A549 treated with GW870086 at 1 μM for 4 hours (cell line): ENCODE results near the gene SERPINB2. TPM values are rescaled to one million over a fixed set of nuclear protein-coding genes. Genes with fewer than 3 reads are reported as not detected.

Experiments
- total RNA-seq: library from RNA; stranded (reverse); fragments of 200-300 nt; extraction: Qiagen RNA extraction; gene quantifications from 5 replicates; pipeline ENCODE4 v1.2.3, GENCODE V29; 2022; ENCODE audit warnings: low read depth

Gene SERPINB2
- 0.07 TPM in 1 of 5 replicates, not detected in the others for total RNA-seq

GRCh38 chr18:63887424-63887823, at the start of gene SERPINB2:
SERPINB2 (plus strand) TSS chr18:63887705; CDS start chr18:63891445, 3,740 bp downstream.

GRCh38 chr18:63907664-63908063, 20.2 kb downstream of the SERPINB2 start, which contains the start of gene SERPINB10:
SERPINB10 (plus strand) TSS chr18:63907958; CDS start chr18:63915511, 7,553 bp downstream.

GRCh38 chr18:63949068-63949737, 61.7 kb downstream of the SERPINB2 start, which contains the start of gene HMSD:
HMSD (plus strand) TSS chr18:63949301; CDS start chr18:63953456, 4,155 bp downstream.

Other genes starting within 250 kb of the SERPINB2 start
- 0.07 to 0.26 TPM (median 0.15 TPM) in 5 replicates for gene SERPINB4, start 243.4 kb upstream of the SERPINB2 start, total RNA-seq
- gene SERPINB3, start 225.8 kb upstream of the SERPINB2 start, total RNA-seq, result 0.07 to 0.13 TPM (median 0.10 TPM) in 3 of 5 replicates, not detected in the others
- gene SERPINB11, start 184.7 kb upstream of the SERPINB2 start, total RNA-seq, result 0.13 to 0.17 TPM (median 0.15 TPM) in 3 of 5 replicates, not detected in the others
- gene SERPINB7, start 112.3 kb upstream of the SERPINB2 start, total RNA-seq, result 1.4 to 2.8 TPM (median 2.0 TPM) in 5 replicates
- gene SERPINB10, start 20.3 kb downstream of the SERPINB2 start, total RNA-seq, result not detected in 5 replicates
- gene HMSD, start 61.6 kb downstream of the SERPINB2 start, total RNA-seq, result 0.71 TPM in 1 of 5 replicates, not detected in the others
- 7.8 to 12.2 TPM (median 8.8 TPM) in 5 replicates for gene SERPINB8, start 82.4 kb downstream of the SERPINB2 start, total RNA-seq